Measurements from ENCODE around the gene ETV7. TPM values are rescaled to one million over a fixed set of nuclear protein-coding genes. Genes with fewer than 3 reads are reported as not detected.
A peak's percentile ranks its signal among the peaks of the same experiment; 100 is the strongest.

The ETV7 gene
- total RNA-seq, 2 donors from 2014 or later = 0.74 to 1.8 TPM

DNA sequence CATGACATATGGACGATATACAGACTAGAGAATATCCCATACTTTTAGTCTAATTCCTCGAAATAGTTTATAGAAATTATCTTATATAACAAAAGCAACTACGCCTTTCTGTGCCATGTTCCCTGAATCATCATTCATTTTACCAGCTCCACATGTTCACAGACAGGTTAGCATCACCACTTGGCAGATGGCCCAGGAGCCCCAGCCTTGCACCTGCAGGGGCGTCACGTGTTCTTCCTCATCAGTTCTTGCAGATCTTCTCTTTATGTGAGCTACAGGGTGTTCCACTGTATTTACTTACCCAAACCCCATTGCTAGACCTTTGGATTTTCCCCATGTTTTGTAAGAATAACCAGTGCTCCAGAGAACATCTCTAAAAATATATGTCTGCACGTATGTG, 38.2 kb downstream of the ETV7 start:
- H3K9me3 ChIP-seq = no peaks in the 10 kb centered on the region
- TF ChIP-seq POLR2AphosphoS5 (IDR thresholded peaks at IDR 0.05) = peak; percentile 92
- no peak for TF ChIP-seq CTCF (IDR thresholded peaks at IDR 0.05)
- H3K27ac ChIP-seq = peak overlapping the region in 1 of 2 donors; percentile 31
- no peaks in the 10 kb centered on the region for H3K36me3 ChIP-seq
- 43% methylated on average over 6 of the region's 6 CpGs for WGBS
- intact Hi-C loops (cut with DNase I) = no loop called here
- no peaks in the 10 kb centered on the region for H3K4me1 ChIP-seq (replicated peaks)
- peak; percentile 90 for DNase-seq (ENCODE audit: low spot score)
- no peaks in the 10 kb centered on the region for H3K27me3 ChIP-seq (replicated peaks; ENCODE audit: insufficient read depth)
- H3K4me3 ChIP-seq = no peak overlapping the region

- Histone ChIP-seq H3K9me3 (no peaks in the 10 kb centered on the region), H3K36me3 (no peaks in the 10 kb centered on the region), H3K4me1 (replicated peaks) (no peaks in the 10 kb centered on the region), H3K4me3 (no peak overlapping the region), H3K27me3 (replicated peaks; ENCODE audit: insufficient read depth) (no peaks in the 10 kb centered on the region), H3K27ac (no peak overlapping the region)
- no peak for DNase-seq (ENCODE audit: low spot score)
- TF ChIP-seq POLR2A (IDR thresholded peaks at IDR 0.05) = no peak
- no peak for TF ChIP-seq POLR2AphosphoS5 (IDR thresholded peaks at IDR 0.05)
- no peak for TF ChIP-seq CTCF (IDR thresholded peaks at IDR 0.05)
- intact Hi-C loops (cut with DNase I) = no loop called here
- WGBS = 93% methylated on average over 4 of the region's 4 CpGs
Measured at GRCh38 chr6:36347621-36348020, 39.8 kb downstream of the ETV7 start.

DNA sequence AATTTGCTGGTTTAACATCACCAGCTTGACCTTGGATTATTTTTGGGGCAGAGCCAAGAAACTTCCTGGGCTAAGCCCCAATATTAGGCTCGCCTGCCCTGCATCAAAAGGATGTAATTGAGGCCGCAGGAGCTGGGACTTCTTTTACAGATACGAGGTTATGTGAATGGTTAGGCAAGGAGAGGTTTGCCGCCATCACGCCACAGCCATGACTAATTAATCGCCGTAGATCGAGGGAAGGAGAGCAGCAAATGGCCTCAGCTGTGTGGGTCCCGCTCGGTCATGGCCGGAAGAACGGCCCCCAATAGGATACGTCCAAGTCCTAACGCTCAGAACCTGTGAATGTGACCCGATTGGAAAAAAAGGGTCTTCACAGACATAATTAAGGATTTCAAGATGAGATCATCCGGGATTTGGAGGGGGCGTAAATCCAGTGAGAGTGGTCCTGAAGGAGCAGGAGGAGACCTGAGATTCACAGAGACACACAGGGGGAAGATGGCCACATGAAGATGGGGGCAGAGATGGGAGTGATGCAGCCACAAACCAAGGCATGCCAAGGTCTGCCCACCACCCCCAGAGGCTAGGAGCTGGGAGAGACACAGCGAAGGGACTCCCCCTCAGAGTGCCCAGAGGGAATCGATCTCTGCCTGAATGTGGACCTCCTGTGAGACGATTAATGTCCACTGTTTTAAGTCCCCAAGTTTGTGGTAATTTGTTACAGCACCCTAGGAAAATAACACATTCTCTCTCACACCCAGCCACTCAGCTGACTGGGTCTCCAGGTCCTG, 40.8 kb downstream of the ETV7 start:
- no peaks in the 10 kb centered on the region for H3K9me3 ChIP-seq
- no peak overlapping the region for H3K4me3 ChIP-seq
- no peaks in the 10 kb centered on the region for H3K27me3 ChIP-seq (replicated peaks; ENCODE audit: insufficient read depth)
- DNase-seq (ENCODE audit: low spot score) = no peak
- H3K36me3 ChIP-seq = no peaks in the 10 kb centered on the region
- H3K27ac ChIP-seq = no peak overlapping the region
- WGBS = 95% methylated on average over 20 of the region's 20 CpGs
- TF ChIP-seq POLR2AphosphoS5 (IDR thresholded peaks at IDR 0.05) (no peak), POLR2A (IDR thresholded peaks at IDR 0.05) (no peak), CTCF (IDR thresholded peaks at IDR 0.05) (no peak)
- intact Hi-C loops (cut with DNase I) = no loop called here
- no peaks in the 10 kb centered on the region for H3K4me1 ChIP-seq (replicated peaks)

- Histone ChIP-seq H3K4me1 (replicated peaks) (no peaks in the 10 kb centered on the region), H3K4me3 (no peak overlapping the region), H3K9me3 (no peaks in the 10 kb centered on the region), H3K27ac (no peak overlapping the region), H3K36me3 (no peaks in the 10 kb centered on the region), H3K27me3 (replicated peaks; ENCODE audit: insufficient read depth) (no peaks in the 10 kb centered on the region)
- intact Hi-C loops (cut with DNase I) = no loop called here
- DNase-seq (ENCODE audit: low spot score) = no peak
- TF ChIP-seq CTCF (IDR thresholded peaks at IDR 0.05) = no peak
- no peak for TF ChIP-seq POLR2A (IDR thresholded peaks at IDR 0.05)
- no peak for TF ChIP-seq POLR2AphosphoS5 (IDR thresholded peaks at IDR 0.05)
- WGBS = 78% methylated on average over 13 of the region's 13 CpGs
Measured at GRCh38 chr6:36345681-36346466, 41.6 kb downstream of the ETV7 start.

Data from prostate gland (tissue), 2 donors.